HG03280 (cell line): ENCODE results near the gene AASS.
"Not testable (repeated sequence)": the region's sequence is repeated elsewhere in the genome, so short reads cannot be mapped to it uniquely, and the experiment has no call there.

ENCODE experiments used
- ATAC-seq: cut with Tn5 transposase; IDR thresholded peaks from one replicate; pipeline ENCODE4 v1.9.1; 2021; ENCODE audit warnings: mild to moderate bottlenecking, moderate library complexity; ENCODE audit not compliant: unreplicated experiment

AASS gene

GRCh38 chr7:122143751-122144711 lies at the start of gene AASS:
Gene AASS (minus strand): TSS chr7:122144249. CDS start chr7:122133726, 10,523 bp downstream.
- peak; percentile 100 for ATAC-seq

- ATAC-seq: no peak
Measured at GRCh38 chr7:122188785-122189184, 44.7 kb upstream of the AASS start.

GRCh38 chr7:122183106-122183505 lies 39.1 kb upstream of the AASS start:
- ATAC-seq: no peak

- no peak for ATAC-seq
Measured at GRCh38 chr7:122182081-122182480, 38.0 kb upstream of the AASS start.

GRCh38 chr7:122172144-122172543 lies 28.1 kb upstream of the AASS start:
- not testable (repeated sequence) for ATAC-seq

GRCh38 chr7:122166740-122167139 lies 22.7 kb upstream of the AASS start:
- no peak for ATAC-seq

GRCh38 chr7:122166275-122166674 lies 22.2 kb upstream of the AASS start:
- no peak for ATAC-seq

- no peak for ATAC-seq
Measured at GRCh38 chr7:122161628-122162027, 17.6 kb upstream of the AASS start.

- ATAC-seq: no peak
Measured at GRCh38 chr7:122155566-122155965, 11.5 kb upstream of the AASS start.

- no peak for ATAC-seq
Measured at GRCh38 chr7:122148878-122149277, 4.8 kb upstream of the AASS start.

- no peak for ATAC-seq
Measured at GRCh38 chr7:122148081-122148480, 4.0 kb upstream of the AASS start.

GRCh38 chr7:122145937-122146645 lies 2.0 kb upstream of the AASS start:
- no peak for ATAC-seq

- ATAC-seq: no peak
Measured at GRCh38 chr7:122143376-122143750, 686 bp downstream of the AASS start.

- ATAC-seq: no peak
Measured at GRCh38 chr7:122140918-122141317, 3.1 kb downstream of the AASS start.

GRCh38 chr7:122137251-122138077 lies 6.6 kb downstream of the AASS start:
- no peak for ATAC-seq

GRCh38 chr7:122136639-122137245 lies 7.3 kb downstream of the AASS start:
- no peak for ATAC-seq

GRCh38 chr7:122136078-122136477 lies 8.0 kb downstream of the AASS start:
- ATAC-seq: no peak

GRCh38 chr7:122135275-122135674 lies 8.8 kb downstream of the AASS start:
- ATAC-seq: no peak

GRCh38 chr7:122134793-122135192 lies 9.3 kb downstream of the AASS start:
- not testable (repeated sequence) for ATAC-seq

GRCh38 chr7:122133477-122133876 lies 10.6 kb downstream of the AASS start:
- ATAC-seq: no peak

- no peak for ATAC-seq
Measured at GRCh38 chr7:122132341-122132740, 11.7 kb downstream of the AASS start.
